HK-2 (cell line): ENCODE data around the gene HECTD2.
"Not testable (repeated sequence)": the region's sequence is repeated elsewhere in the genome, so short reads cannot be mapped to it uniquely, and the experiment has no call there.

Experiments used
- DNase-seq: peaks from one replicate; pipeline ENCODE4 v3.0.0-alpha.2; 2018; ENCODE audit not compliant: unreplicated experiment

HECTD2 gene

GRCh38 chr10:91411621-91412020 is 1.5 kb downstream of the HECTD2 start:
- DNase-seq: no peak

DNA sequence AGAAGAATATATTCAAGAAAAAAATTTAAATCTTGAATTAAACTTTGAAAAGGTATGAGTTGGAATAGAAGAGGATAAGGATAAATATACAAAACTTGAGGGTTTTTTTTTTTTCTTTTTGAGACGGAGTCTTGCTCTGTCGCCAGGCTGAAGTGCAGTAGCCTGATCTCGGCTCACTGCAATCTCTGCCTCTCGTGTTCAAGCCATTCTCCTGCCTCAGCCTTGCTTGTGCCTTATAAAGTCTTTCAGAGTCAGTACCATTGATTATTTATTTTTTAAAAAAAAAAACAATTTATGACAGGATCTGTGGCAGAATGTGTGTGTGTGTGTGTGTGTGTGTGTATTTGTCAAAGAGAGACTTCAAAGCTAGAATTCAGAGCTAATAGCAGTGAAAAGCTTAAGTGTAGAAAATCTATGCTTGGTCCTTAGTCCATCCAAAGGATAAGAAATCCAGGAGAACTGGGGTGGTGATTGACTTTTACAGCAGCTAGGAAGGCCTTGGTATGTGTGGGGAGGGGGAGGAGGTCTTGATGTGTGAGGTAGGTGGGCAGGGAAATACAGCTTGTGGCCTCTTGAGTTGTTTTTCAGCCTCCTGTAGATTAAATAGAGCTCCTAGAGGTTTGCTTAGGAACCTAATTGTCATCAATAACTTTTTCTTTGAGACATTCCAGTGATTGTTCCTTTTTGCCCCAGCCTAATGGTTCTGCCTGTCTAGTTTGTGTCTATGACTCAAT is 2.4 kb downstream of the HECTD2 start:
- no peak for DNase-seq

DNA sequence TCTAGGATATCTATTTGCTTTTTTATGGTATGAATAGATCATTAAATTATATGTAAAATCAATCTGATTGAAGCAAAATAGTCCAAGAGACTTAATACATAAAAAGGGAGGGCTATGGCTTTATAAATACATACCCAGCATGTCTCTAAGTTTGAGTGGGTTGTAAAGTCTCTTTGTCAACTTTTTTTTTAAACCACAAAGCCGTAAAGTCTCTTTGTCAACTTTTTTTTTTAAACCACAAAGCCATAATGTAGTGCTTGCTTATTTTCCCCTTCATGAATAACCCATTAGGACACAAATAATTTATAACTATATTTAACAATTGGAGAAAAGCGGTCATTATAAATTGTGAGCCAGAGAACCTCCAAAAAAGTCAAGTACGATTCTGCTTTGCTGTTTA is 5.7 kb downstream of the HECTD2 start:
- no peak for DNase-seq

DNA sequence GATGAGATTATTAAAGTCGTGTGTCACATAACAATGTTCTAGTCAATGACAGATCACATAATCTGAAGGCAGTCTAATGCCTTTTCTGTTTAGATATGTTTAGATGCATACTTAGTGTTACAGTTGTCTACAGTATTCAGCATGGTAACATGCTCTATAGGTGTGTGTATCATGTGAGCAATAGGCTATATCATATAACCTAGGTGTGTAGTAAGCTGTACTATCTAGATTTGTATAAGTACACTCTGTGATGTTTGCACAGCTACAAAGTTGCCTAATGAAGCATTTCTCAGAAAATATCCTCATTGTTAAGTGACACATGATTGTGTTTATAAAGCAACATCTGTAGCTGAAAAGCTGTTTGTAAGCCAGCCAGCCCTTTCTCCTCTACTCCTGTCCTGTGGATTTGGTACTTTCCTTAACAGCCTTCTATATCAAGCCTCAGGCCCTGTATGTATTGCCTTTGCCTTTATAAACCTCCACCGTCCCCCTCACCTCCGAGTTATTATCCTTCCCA is 6.3 kb downstream of the HECTD2 start:
- no peak for DNase-seq

- no peak for DNase-seq
These were observed 8.3 kb downstream of the HECTD2 start for GRCh38 chr10:91418416-91418815.

GRCh38 chr10:91420868-91421267 is 10.7 kb downstream of the HECTD2 start:
- no peak for DNase-seq

- no peak for DNase-seq
These were observed 12.8 kb downstream of the HECTD2 start for GRCh38 chr10:91422915-91423314.

DNA sequence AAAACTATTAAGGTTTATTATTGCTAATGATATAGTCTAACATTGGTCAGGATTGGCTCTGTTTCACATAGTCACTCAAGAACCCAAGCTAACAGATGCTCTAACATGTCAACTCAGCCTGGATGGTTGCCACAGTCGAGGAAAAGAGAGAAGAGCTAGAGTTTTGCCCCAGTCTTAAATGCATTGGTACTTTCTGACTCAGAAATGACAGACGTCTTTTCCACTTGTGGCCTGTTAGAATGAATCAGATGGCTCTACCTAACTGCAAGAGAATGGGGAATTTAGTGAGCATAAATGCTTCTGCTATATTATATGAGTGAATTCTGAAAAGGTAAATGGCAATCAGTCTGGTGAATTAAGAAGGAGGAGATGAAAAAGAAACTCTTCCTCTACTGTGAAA is 13.9 kb downstream of the HECTD2 start:
- DNase-seq: no peak

DNA sequence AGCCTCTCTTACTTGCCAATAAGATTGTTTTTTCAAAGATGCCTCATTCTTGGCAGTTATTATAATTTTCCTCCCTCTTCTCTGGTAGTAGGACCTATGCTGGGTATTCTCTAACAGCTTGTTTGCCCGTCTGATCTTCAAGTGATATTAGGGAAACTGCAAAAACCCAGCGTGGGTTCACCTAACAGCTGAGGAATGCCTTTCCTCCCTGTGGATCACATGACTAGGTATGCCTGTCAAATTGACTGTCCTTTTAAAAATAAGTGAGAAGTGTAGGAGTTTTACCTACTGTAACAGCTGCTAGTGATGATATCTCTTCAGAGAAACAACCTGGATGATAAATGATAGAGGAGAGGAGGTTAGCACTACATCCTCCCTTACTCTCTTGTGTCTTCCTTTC is 22.0 kb downstream of the HECTD2 start:
- DNase-seq: no peak

DNA sequence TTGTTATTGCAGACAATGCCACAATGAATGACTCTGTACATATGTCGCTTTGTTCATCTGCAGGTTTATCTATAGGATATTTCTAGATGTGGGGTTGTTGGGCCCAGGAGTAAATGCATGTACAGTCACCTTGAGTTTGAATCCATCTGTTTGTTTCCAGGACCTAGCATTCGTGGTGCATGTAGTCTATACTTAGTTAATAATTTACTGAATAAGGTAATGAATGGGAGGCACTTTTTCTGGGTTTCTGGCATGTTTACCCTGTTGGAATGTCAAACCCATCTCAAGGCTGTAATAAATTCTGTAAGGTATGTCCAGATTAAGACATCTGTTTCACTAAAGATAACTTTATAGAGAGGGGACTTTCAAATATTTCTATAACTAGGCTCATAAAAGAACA is 23.5 kb downstream of the HECTD2 start:
- no peak for DNase-seq

- no peak for DNase-seq
These were observed 23.9 kb downstream of the HECTD2 start for GRCh38 chr10:91434041-91434440.

DNA sequence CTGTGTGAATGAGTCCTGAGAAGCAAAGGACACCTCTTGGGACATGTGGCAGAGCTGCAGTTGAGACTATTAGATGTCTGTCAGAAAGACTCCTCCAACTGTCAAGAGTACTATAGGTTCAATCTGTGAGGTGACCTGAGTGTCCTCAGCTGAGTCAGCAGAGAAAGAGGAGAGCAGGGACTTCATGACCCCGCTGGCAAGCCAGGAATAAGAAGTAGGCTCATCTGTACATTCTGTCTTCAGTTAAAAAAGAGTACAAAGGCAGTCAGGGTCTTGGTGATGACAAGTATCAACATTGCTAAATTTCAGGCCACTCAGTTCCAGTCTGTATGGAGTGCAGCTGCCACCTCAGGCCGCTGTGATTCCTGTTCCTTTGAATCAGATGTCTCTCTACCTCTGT is 25.1 kb downstream of the HECTD2 start:
- no peak for DNase-seq

- not testable (repeated sequence) for DNase-seq
These were observed 28.1 kb downstream of the HECTD2 start for GRCh38 chr10:91438228-91438627.

GRCh38 chr10:91444211-91445182 is 34.4 kb downstream of the HECTD2 start:
- DNase-seq: no peak

- DNase-seq: no peak
These were observed 41.9 kb downstream of the HECTD2 start for GRCh38 chr10:91452063-91452462.

DNA sequence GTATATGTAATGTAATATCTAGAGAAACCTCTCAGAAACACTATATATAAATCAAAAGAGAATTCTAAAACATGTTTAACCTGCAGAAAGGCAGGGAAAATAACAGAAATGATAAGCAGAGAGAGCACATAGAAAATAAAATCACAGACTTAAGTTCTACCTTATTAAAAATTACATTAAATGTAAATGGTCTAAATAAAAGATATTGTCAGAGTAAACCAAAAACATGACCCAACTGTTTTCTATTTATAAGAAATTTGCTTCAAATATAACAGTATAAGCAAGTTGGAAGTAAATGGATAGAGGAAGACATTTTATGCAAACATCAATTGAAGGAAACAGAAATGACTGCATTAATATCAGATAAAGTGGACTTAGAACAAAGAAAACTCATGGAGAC is 43.4 kb downstream of the HECTD2 start:
- no peak for DNase-seq

DNA sequence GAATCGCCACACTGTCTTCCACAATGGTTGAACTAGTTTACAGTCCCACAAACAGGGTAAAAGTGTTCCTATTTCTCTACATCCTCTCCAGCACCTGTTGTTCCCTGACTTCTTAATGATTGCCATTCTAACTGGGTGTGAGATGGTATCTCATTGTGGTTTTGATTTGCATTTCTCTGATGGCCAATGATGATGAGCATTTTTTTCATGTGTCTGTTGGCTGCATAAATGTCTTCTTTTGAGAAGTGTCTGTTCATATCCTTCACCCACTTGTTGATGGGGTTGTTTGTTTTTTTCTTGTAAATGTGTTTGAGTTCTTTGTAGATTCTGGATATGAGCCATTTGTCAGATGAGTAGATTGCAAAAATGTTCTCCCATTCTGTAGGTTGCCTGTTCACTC is 45.0 kb downstream of the HECTD2 start:
- not testable (repeated sequence) for DNase-seq

DNA sequence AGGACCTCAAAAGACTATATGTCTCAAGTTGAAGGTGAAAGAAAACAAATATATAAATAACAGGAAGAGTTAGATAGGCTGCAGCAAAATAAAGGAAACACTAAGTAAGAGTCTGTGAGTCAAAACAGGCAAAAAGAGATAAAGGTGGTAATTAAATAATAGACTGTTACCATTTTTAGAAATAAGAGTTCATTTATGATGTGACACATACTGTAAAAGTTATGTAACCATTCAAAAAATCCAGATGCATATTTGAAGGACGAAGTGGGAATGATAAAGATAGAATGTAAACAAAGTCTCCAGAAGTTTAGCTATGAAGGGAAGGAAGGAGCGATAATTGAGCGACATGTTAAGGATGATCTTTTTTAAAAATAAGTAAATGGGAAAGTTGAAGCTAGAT is 50.5 kb downstream of the HECTD2 start:
- DNase-seq: no peak

GRCh38 chr10:91462423-91462822 is 52.3 kb downstream of the HECTD2 start:
- DNase-seq: no peak

DNA sequence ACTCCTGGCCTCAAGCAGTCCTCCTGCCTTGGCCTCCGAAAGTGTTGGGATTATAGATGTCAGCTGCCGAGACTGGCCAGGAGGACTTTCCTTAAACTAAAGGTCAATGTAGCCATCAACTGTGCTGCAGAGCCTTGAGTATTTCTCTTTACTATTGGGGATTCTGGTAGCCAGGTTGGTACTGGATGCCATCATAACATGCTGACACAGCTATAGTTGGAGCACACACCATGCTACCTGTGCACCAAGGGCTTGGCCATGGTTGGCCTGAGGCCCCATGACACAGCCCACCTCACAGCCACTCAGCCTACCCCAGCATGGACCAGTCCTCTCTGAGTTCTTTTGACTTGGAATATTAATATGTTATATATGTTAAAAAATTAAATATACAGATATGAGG is 54.4 kb downstream of the HECTD2 start:
- DNase-seq: no peak

GRCh38 chr10:91465261-91465660 is 55.1 kb downstream of the HECTD2 start:
- DNase-seq: no peak

- no peak for DNase-seq
These were observed 57.0 kb downstream of the HECTD2 start for GRCh38 chr10:91467114-91467513.

DNA sequence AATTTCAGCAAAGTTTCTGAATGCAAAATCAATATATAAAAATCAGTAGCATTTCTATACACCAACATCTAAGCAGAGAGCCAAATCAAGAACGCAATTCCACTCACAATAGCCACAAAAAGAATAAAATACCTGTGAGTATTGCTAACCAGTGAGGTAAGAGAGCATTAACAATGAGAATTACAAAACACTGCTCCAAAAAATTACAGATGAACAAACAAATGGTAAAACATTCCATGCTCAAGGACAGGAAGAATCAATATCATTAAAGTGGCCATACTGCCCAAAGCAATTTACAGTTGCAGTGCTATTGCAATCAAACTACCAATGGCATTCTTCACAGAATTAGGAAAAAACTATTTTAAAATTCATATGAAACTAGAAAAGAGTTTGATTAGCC is 61.5 kb downstream of the HECTD2 start:
- no peak for DNase-seq
